Stimulated activated CD8-positive, alpha-beta memory T cell treated with anti-CD3 and anti-CD28 coated beads, Interleukin-12 subunit alpha, Interleukin-12 subunit beta, amount 100 ng/mL, for 1 hour (primary cell): ENCODE results near the gene EFNA5.

Source experiments
- DNase-seq: peaks from one replicate; pipeline ENCODE4 v3.0.0-alpha.2; 2020; ENCODE audit warnings: low read depth

Gene EFNA5

DNA sequence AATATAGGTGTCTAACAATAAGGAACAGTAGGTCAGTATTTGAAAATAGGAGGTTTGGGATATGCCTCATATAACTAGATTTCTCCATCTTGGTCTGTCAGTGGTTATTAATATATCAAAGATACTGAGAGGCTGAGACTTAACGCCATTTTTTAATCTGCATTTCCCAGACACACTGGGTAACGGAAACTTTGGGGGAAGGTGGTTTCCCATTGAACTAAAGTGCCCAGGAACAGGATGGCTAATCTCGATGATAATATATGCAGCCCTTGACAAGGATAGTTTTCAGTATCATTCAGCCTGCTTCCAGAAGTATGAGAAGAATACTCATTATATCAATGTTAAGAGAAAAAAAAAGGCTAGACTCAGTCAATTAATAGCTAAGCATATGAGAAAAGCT is 30.7 kb downstream of the EFNA5 start:
- no peak for DNase-seq

GRCh38 chr5:107636555-107636954 is 34.2 kb downstream of the EFNA5 start:
- DNase-seq: no peak

DNA sequence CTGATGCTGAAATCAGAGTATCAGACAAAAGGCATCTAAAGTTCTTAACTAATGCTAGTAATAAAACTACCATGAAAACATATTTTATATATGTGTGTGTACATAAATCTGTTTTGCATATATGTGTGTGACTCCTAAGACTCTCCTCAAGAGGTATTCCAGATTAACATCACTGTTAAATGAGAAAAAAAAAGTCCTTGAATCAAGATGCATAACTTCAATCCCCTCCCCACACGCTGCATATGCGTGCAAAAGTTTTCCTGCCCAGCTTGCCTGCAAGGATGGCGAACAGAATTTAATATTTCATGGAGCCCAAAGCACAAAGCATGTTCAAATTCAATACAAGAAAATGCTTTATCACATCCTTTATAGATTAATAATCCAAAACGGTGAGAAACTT is 34.7 kb downstream of the EFNA5 start:
- DNase-seq: no peak

DNA sequence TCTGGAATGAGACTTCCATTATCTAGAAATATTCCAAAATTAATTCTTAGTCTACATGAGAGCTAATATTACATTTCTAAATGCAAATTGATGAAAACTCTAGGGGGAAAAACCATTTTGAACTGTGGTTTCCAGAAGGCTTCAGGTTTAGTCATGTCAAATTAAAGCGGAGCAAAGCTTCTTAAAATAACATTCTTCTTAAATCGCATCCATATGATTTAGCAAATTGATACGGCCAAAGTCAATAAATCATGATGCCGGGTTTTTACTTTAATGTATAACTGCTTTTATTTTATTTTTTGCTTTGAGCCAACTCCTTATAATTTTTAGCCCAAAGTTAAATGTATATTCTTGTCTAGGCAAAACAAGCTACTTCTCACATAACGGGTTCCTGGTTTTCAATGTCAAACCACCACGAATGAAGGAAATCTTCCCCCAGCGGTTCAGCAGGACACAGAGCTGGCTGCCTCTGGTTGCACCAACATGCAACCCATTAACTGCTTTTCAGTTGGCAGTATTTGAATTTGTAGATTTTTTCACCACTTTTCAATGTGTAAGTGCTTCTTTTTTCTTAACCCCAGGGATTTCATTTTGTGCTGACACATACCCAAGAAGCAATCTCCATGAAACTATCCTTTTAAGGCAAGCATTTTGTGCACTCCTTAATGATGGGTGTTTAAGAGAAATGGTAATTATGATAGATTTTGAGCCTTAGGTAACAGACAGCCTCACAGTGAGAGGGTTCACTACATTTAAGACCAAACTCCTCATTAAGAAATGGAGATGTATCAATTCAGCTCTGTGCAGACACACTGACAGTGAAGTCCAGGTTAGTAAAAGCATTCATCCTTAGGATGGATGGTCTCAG is 35.5 kb downstream of the EFNA5 start:
- no peak for DNase-seq

- no peak for DNase-seq
These were observed 37.4 kb downstream of the EFNA5 start for GRCh38 chr5:107633171-107633901.

- DNase-seq: no peak
These were observed 38.9 kb downstream of the EFNA5 start for GRCh38 chr5:107631805-107632362.

GRCh38 chr5:107630184-107630583 is 40.6 kb downstream of the EFNA5 start:
- DNase-seq: no peak

- no peak for DNase-seq
These were observed 46.5 kb downstream of the EFNA5 start for GRCh38 chr5:107624235-107624634.

DNA sequence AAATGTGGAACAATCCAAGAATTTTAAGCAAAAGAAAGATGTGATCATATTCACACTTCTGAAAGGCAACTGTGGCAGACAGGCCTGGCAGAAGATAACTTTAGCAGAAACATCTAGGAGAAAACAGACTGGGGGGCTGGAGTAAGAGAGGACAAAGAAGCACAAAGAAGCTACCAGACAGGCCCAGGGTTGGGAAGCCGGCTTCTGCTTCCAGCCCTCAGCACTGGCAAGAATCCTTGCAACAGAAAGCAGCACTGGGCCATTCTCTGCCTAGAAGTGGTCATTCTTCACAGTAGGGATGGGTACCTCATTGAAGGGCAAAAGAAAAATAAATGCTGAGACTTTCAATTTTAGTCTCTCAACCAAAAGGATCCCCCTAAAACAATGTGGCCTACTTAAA is 49.6 kb downstream of the EFNA5 start:
- DNase-seq: no peak

DNA sequence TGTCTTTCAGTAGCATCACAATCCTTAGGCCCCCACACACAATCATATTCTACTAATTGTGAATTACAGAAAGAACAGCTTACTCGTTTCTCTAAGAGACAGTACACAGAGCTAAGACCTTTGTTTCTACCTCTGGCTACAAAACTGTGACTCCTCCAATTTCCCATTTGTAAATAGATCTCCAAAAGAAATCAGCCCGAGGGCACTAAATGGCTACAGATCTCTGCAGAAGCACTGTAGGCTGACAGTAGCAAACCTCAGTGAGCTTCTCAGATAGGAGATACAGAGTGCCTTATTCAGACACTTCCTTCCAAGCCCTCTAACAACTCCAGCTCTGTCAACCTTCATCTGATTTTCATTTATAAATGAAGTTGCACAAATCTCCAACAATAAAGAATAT is 51.0 kb downstream of the EFNA5 start:
- no peak for DNase-seq

DNA sequence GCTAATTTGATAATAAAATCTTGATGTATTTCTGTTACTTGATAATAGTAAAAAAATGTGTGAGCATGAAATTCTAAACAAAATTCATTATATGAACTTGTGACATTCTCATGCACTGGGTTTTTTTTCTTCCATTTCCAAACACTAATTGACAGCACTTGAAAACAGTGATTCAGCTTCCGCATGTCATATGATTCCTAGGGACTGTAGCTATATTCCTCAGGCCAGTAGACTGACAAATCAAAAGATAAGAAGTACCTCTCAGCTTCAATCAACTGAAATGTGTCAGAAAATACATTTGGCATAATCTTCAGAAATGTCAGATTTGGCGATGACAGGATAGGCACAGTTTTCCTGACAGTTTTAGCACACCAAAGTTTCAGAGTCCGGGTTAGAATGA is 52.5 kb downstream of the EFNA5 start:
- no peak for DNase-seq

- no peak for DNase-seq
These were observed 53.7 kb downstream of the EFNA5 start for GRCh38 chr5:107617052-107617451.

DNA sequence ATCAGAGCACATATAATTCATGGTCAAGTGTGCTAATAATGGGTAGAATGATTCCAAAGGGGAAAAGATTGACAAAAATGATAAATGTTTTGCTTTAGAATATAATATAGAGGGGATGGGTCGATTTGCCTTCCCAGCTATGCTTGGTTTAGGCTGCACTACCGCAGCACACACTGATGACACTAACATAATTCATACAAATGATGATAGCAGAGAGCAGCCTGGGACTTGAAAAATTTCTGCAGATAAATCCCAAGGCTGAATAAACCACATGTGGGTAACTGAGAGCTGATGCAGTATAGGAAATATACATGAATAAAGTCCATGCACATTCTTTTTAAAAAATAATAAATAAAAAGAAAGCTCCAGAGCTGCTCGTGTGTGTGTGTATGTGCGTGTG is 54.5 kb downstream of the EFNA5 start:
- DNase-seq: no peak

DNA sequence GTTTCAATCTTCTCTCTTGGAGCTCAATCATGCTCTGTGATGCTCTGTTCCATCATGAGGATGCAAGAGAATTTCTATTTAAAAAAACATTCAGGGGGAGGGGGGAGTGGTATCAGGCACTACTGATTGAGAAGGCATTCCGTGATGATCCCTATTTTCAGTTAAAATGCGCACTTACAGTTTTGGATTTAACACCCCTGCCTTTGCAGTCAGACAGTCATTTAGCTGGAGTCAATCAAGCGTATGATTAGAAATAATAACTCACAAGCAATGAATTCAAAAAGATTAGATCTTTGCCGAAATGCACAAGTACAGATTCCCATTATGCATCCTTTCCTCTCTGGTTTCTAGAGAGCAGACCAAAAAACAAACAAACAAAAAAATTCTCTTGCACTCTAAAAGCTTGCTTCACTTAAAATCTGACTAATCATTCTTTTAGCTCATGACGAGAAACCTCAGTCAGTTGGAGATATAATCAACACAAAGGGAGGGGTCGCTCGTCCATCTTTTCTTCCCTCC is 55.4 kb downstream of the EFNA5 start:
- DNase-seq: no peak

- DNase-seq: no peak
These were observed 58.2 kb downstream of the EFNA5 start for GRCh38 chr5:107612541-107612940.

DNA sequence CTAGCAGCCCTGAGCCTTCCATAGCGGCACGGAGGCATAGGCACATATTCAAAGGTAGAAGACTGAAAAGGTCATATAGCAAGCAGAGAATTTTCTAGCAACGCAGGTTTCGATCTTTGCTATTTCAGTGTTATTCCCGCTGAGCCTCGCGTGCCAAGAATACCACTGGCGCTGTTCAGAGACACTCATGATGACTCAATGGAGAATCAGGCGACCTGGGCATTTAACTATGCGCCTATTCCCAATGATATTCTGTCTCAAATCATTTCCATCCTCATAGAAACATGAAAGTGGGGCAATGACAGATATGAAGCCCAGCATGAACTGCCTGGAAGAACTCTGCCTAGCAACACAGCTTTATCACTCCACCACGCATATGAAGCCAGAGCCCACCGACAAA is 59.9 kb downstream of the EFNA5 start:
- no peak for DNase-seq

GRCh38 chr5:107607671-107608345 is 62.9 kb downstream of the EFNA5 start:
- DNase-seq: no peak

- no peak for DNase-seq
These were observed 63.5 kb downstream of the EFNA5 start for GRCh38 chr5:107607196-107607595.

GRCh38 chr5:107605596-107606125 is 65.1 kb downstream of the EFNA5 start:
- DNase-seq: no peak

GRCh38 chr5:107604990-107605389 is 65.7 kb downstream of the EFNA5 start:
- DNase-seq: no peak

- DNase-seq: no peak
These were observed 66.4 kb downstream of the EFNA5 start for GRCh38 chr5:107604146-107604910.
